HEK293T (cell line): Measurements from ENCODE around the gene PDGFA.

Experiments used
- CTCF ChIA-PET: fragments of 350-600 bp; formaldehyde crosslinking; extraction: SDS; loops from one replicate; lab custom pipeline; 2021; ENCODE audit warnings: antibody characterized with exemption, inconsistent platforms; lab: Yijun Ruan, JAX
- POLR2A ChIA-PET: fragments of 350-600 bp; formaldehyde crosslinking; extraction: SDS; loops from one replicate; lab custom pipeline; 2020; ENCODE audit warnings: antibody characterized with exemption, inconsistent platforms; lab: Yijun Ruan, JAX
- DNase-seq: peaks from one replicate; pipeline ENCODE4 v3.0.0; 2012; ENCODE audit warnings: mixed read lengths; ENCODE audit errors: extremely low spot score
- ARNT ChIP-seq: fragments of 450-650 bp; IDR thresholded peaks from 2 replicates; pipeline ENCODE4 v1.6.1; 2017; ENCODE audit warnings: mild to moderate bottlenecking
- BHLHE40 ChIP-seq: fragments of 450-650 bp; IDR thresholded peaks from 2 replicates; pipeline ENCODE4 v1.6.1; 2016; ENCODE audit warnings: mild to moderate bottlenecking, moderate library complexity, borderline replicate concordance
- CTBP1 ChIP-seq: fragments of 450-650 bp; IDR thresholded peaks from 2 replicates; pipeline ENCODE4 v1.6.1; 2016; ENCODE audit warnings: borderline replicate concordance
- ELF4 ChIP-seq: fragments of 450-650 bp; IDR thresholded peaks from 2 replicates; pipeline ENCODE4 v1.6.1; 2017; ENCODE audit warnings: antibody characterized with exemption
- FOXA1 ChIP-seq: fragments of 450-650 bp; IDR thresholded peaks from 2 replicates; pipeline ENCODE4 v1.6.1; 2016; ENCODE audit warnings: mild to moderate bottlenecking
- FOXK2 ChIP-seq: fragments of 450-650 bp; IDR thresholded peaks from 2 replicates; pipeline ENCODE4 v1.6.1; 2016; ENCODE audit warnings: mild to moderate bottlenecking
- FOXM1 ChIP-seq: fragments of 450-650 bp; IDR thresholded peaks from 2 replicates; pipeline ENCODE4 v1.6.1; 2017; ENCODE audit warnings: mild to moderate bottlenecking, borderline replicate concordance
- HDGF ChIP-seq: fragments of 450-650 bp; IDR thresholded peaks from 2 replicates; pipeline ENCODE4 v1.6.1; 2017; ENCODE audit warnings: antibody characterized with exemption, borderline replicate concordance
- L3MBTL2 ChIP-seq: fragments of 450-650 bp; conservative IDR thresholded peaks from 2 replicates; pipeline ENCODE4 v1.6.1; 2016; ENCODE audit warnings: mild to moderate bottlenecking
- LEF1 ChIP-seq: fragments of 450-650 bp; IDR thresholded peaks from 2 replicates; pipeline ENCODE4 v1.6.1; 2017; ENCODE audit warnings: mild to moderate bottlenecking, borderline replicate concordance
- NFRKB ChIP-seq: fragments of 450-650 bp; IDR thresholded peaks from 2 replicates; pipeline ENCODE4 v1.6.1; 2016; ENCODE audit warnings: mild to moderate bottlenecking, moderate library complexity
- SP1 ChIP-seq: fragments of 450-650 bp; IDR thresholded peaks from 2 replicates; pipeline ENCODE4 v1.6.1; 2017
- SUZ12 ChIP-seq: fragments of 450-650 bp; IDR thresholded peaks from 2 replicates; pipeline ENCODE4 v1.6.1; 2016; ENCODE audit warnings: mild to moderate bottlenecking
- TARDBP ChIP-seq: fragments of 450-650 bp; IDR thresholded peaks from 2 replicates; pipeline ENCODE4 v1.6.1; 2016
- ZNF384 ChIP-seq: fragments of 450-650 bp; IDR thresholded peaks from 2 replicates; pipeline ENCODE4 v1.6.1; 2016
- TF ChIP-seq, protein P1 (sequence below): fragments of 450-650 bp; IDR thresholded peaks from 2 replicates; pipeline ENCODE4 v1.6.1; 2016

The PDGFA gene

DNA sequence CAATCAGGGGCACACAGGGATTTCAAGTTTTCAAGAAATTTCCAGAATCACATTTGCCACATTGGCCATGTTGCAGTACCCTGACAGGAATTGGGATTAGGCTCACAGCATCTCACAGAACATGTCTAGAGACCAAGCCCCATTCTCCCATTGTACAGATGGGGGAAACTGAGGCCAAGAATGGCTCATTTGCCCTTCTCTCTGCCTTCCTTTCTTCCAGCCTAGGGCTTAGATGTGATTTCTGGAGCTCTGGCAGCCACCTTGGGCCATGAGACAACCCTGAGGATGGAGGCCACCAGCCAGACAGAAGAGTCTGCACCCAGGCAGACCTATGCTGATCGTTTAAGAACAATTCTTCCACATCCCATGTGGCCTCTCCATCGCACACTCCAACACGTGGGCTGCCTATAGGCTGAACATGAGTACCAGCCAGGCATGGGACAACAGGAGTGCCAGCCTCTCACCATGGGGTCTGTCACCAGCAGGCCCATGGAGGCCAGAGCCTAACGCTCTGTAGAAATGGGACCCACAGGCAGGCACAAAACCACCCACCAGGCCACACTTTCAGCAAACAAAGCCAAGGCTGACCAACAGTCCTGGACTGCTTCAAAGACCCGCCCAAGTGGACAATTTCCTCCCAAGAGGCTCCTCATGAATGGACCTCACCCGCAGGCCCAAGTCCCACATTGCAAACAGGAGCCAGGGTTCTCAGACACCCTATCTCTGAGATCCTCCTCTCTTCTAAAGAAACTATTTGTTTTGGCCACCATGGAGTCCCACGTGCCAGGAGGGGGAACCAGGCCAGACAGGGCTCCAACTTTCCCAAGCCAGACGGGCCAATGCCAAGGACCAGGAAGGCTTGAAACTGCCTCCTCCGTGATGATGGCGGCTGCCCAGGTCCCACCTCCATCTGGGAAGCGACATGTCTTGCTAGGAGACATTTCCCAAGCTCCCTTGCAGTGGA is 20.7 kb downstream of the PDGFA start:
- no peak for TF ChIP-seq TARDBP
- no peak for TF ChIP-seq L3MBTL2
- no peak for TF ChIP-seq HDGF
- TF ChIP-seq ELF4, result no peak
- TF ChIP-seq SP1, result no peak
- no peak for TF ChIP-seq BHLHE40
- no peak for TF ChIP-seq FOXM1
- CTCF ChIA-PET, result no interaction called here
- POLR2A ChIA-PET, result no interaction called here
- no peak for DNase-seq

DNA sequence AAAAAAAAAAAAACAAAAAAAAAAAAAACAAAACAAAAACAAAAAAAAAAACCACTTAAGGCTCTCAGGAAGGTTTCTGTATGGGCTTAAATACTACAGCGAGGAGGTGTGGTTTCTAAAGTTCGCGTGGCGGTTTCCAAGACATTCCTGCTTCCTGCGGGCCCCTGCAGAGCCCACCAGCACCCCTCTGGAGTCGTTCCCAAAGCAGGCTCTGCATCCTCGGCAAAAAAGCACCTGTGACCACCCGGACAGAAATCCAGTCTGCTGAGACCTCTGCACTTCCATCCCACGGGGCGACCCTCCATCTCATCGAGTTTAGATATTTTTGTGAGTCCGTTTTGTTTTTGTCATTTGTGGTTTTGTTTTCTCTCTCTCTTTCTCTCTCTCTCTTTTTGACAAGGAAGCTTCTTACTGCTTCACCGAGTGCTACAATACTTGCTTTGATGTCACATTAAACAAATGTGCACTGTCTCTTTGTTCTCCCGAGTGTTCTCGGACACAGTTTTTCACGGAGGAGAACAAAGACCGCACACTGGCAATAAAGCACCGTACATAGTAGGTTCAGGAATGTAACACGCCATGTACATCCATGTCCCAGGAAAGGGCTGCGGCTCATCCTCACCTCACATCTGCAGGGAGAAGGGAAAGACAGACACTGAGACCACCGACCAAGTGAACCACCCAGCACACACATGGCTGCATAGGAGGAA is 21.5 kb downstream of the PDGFA start:
- POLR2A ChIA-PET, result no interaction called here
- CTCF ChIA-PET, result no interaction called here
- no peak for DNase-seq
- TF ChIP-seq LEF1 (no peak), SUZ12 (no peak), NFRKB (no peak)

DNA sequence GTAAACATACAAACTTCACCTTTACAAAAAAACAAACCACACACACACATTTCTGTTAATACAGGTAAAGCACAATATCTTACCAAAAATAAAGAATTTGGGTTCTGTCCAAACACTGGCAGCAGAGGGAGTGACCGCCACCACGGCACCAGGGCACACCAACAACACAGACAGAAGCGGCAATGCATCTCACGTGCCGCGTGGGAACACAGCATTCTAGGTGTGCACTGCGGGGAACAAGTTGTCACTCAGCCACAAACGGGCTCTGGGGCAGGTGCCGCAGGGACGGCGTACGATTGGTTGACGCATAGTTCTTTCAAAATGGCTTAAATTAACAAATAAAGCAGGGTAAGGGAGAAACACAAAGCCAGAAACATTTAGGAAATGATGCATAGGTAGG is 22.3 kb downstream of the PDGFA start:
- DNase-seq, result no peak
- POLR2A ChIA-PET, result no interaction called here
- CTCF ChIA-PET, result no interaction called here
- TF ChIP-seq NFRKB, result no peak
- no peak for TF ChIP-seq SUZ12
- no peak for TF ChIP-seq SP1
- no peak for TF ChIP-seq FOXA1
- no peak for TF ChIP-seq BHLHE40
- TF ChIP-seq ARNT, result no peak
- TF ChIP-seq FOXM1, result no peak
- no peak for TF ChIP-seq ELF4
- no peak for TF ChIP-seq CTBP1
- TF ChIP-seq HDGF, result no peak
- TF ChIP-seq ZNF384, result no peak

DNA sequence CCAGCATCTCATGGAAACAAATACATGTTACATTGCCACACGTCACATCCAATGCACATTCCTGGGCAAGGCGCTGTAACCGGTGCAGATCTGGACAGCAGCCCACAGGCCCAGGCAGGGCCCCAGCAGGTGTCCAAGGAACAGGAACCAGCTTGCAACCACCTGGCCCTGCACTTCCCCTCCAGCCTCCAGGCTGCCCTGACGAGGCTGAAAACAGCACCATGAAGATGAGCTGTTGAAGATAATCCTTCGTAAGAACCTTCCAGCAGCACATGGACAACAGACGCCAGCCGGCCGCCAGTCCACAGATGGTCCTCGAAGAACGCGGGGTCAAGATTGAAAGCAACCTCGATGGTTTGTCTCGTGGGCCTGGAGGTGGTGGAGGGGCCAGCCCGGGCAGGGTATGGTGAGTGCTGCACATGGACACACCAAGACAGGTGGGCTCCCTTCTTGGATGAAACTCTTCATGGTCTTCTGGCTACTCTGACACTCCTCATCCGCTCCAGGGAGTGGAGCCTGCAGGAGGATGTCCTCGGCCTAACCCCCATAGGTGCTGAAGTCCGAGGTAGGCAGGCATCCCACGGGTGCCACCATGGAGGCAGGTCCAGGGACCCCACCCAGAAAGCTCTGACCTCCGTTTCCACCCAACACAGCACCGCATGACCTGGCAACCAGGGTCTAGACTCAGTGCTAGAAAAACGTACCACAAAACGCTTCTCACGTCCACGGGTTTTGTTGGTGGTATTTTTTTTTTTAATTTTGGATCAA is 22.9 kb downstream of the PDGFA start:
- DNase-seq, result no peak
- TF ChIP-seq ELF4, result no peak
- TF ChIP-seq, protein P1, sequence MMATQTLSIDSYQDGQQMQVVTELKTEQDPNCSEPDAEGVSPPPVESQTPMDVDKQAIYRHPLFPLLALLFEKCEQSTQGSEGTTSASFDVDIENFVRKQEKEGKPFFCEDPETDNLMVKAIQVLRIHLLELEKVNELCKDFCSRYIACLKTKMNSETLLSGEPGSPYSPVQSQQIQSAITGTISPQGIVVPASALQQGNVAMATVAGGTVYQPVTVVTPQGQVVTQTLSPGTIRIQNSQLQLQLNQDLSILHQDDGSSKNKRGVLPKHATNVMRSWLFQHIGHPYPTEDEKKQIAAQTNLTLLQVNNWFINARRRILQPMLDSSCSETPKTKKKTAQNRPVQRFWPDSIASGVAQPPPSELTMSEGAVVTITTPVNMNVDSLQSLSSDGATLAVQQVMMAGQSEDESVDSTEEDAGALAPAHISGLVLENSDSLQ, result no peak
- ChIA-PET POLR2A (no interaction called here), CTCF (no interaction called here)

DNA sequence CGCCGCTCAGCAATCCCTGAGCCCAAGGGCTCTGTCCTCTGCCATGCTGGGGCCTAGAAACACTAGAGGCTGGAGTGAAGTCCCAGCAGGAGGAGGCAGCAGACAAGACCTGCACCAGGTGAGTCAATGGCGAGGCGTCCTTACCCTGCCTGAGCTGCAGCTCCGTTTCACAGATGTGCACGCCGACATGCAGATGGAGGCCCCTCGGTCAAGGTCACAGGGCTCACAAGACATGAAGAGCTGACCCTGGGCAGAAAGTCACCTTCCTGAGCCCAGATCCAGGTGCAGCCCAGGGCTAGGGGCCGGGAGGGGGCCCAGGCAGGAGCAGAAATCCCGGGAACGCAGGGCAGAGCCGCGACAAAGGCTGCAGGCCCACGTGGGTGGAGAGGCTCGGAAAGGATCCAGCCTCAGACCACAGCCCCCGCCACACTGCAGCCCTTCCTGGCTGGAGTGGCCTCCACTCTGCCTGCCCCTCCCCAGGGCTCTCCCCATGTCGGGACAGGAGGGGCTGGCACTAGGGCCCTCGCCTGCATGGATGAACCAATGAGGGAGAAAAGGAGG is 23.8 kb downstream of the PDGFA start:
- POLR2A ChIA-PET, result no interaction called here
- DNase-seq, result no peak
- CTCF ChIA-PET, result no interaction called here
- TF ChIP-seq FOXK2 (no peak), NFRKB (no peak), SUZ12 (no peak), ZNF384 (no peak), L3MBTL2 (no peak), BHLHE40 (no peak), CTBP1 (no peak)

DNA sequence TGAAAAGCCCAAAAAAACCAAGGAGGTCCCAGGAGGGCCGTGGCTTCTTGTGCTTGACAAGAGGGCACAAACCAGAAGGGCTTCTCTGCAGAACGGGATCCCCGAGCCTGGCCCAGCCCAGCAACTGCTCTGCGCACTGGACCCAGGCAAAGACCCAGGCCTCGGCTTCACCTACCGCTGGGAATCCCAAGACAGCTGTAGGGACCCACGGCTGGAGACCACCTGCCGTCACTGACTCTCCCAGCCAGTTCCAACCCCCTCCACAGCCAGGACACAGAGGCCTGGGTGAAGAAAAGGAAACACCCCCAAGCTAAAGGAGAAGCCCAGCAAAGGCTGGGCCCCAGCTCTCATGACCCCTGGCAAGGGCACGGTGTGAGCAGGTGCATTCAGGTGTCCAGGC is 24.3 kb downstream of the PDGFA start:
- TF ChIP-seq NFRKB, result no peak
- TF ChIP-seq LEF1, result no peak
- no peak for TF ChIP-seq SUZ12
- no peak for TF ChIP-seq FOXK2
- no peak for TF ChIP-seq HDGF
- TF ChIP-seq TARDBP, result no peak
- CTCF ChIA-PET, result no interaction called here

DNA sequence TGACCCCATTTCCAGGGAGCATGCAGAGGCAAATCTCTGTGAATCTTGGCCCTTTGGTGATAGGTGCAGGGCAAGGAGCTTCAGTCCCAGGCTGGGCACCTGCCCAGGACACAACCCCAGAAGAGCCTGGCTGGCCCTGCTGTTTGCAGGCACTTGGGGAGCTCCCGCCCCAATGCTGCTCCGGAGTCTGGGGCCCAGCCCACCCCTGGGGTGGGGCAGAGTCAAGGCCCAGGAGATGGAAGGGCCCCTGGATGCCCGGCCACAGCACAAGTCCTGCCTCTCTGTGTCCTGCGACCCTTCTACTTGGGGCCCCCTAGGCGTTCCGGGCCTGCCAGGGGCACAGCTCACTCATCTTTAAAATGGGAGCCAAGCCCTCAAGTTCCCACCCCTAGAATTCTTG is 24.7 kb downstream of the PDGFA start:
- TF ChIP-seq FOXA1 (no peak), LEF1 (no peak), ELF4 (no peak), TARDBP (no peak), NFRKB (no peak), CTBP1 (no peak), L3MBTL2 (no peak), HDGF (no peak), SP1 (no peak), BHLHE40 (no peak), ARNT (no peak), ZNF384 (no peak)
- DNase-seq, result no peak
- ChIA-PET CTCF (no interaction called here), POLR2A (no interaction called here)

More for the DNA sequence above, 24.3 kb downstream of the PDGFA start:
- POLR2A ChIA-PET, result no interaction called here
- DNase-seq, result no peak
